K562 (cell line): ENCODE results near the gene HIPK2.

Experiments used
- RFX7 ChIP-seq: fragments of 250-450 bp; sonication (Bioruptor Pico); IDR thresholded peaks from 2 replicates; pipeline ENCODE4 v1.5.1; 2021; ENCODE audit warnings: mild to moderate bottlenecking
- TF ChIP-seq, protein P1 (sequence below): sonication (generic); formaldehyde crosslinking; IDR thresholded peaks from 2 replicates; pipeline ENCODE4 v1.9.0; 2022; ENCODE audit warnings: mild to moderate bottlenecking, missing genetic modification reagents

DNA sequence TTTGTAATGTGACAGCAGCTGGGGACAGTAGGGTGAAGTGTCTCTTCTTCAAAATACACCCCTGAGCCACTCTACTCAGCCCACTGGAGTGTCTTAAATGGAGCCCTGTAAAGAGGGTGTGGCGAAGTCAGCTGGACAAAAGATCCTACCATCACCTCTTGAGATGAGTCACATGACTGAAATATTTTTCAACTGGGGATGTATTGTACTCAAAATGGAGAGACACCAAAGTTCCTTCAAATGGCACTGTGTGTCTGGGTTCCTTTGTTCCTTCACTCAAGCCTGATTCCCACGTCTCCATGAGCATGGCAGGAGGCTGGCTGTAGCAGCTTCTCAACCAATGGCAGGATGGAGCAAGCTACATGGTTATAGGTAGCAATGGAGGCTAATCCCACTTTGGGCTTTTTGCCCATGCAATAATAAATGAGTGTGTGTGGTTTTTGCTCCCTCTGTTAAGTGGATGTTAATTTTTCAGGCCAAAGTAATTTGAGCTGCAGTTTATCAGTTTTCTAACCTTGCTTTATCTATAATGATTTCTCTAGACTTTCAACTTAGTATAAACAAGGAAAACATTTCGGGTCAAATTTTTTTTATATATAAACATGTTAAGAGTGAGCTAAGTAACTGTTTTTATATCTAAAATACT is 186.1 kb downstream of the HIPK2 start:
- TF ChIP-seq, protein P1, sequence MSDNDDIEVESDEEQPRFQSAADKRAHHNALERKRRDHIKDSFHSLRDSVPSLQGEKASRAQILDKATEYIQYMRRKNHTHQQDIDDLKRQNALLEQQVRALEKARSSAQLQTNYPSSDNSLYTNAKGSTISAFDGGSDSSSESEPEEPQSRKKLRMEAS (CRISPR knock-in tag): no peak
- no peak for TF ChIP-seq RFX7
